GM21390 (cell line): ENCODE measurements around the gene KIRREL3.

Experiments
- ATAC-seq: cut with Tn5 transposase; IDR thresholded peaks from one replicate; pipeline ENCODE4 v1.9.1; 2021; ENCODE audit not compliant: unreplicated experiment

KIRREL3 gene

DNA sequence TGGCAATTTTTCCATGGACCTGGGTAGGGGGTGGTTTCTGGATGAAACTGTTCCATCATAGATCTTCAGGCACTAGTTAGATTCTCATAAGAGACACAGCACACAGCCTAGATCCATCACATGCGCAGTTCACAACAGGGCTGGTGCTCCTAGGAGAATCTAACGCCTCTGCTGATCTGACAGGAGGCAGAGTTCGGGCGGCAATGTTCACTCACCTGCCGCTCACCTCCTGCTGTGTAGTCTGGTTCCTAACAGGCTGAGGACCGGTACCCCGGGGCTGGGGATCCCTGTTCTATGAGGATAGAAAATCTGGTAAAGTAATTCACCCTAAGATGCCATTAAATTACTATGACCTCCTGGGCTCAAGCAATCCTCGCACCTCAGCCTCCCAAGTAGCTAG lies 318.0 kb downstream of the KIRREL3 start:
- no peak for ATAC-seq

DNA sequence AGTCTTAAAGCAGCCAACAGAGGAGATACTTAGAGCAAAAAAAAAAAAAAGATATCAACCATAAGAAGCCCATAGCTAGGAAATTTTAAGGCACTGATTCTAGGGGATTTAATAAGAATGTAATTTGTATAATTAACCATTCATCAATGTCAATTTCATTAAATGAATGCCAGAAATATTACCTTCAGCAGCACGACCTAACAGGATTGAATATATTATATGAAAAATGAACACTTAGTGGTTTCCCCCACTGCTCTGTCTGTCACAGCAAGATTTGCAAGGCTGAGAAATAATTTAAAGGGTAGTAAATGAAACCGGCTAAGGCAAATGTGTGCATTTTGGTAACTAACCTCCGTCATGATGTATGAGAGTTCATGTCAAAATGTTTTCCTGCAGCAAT lies 319.9 kb downstream of the KIRREL3 start:
- no peak for ATAC-seq

GRCh38 chr11:126680131-126680530 lies 320.4 kb downstream of the KIRREL3 start:
- no peak for ATAC-seq

DNA sequence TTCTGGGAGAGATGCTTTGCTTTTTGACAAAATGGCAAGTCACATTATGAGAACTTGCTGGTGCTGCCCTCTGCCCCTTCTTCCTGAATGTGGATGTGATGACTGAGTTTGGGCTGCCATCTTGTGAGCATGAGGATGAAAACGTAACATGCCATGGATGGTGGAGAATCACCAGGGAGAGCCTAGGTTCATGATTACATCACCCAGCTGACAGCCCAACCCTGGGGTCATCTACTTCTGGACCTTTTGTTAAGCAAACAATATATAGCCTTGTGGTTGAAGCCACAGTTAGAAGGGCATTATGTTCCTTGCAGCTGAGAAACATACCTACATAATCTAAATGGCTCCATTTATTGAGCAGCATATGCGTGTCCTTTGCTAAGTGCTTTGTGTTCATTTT lies 321.5 kb downstream of the KIRREL3 start:
- no peak for ATAC-seq

DNA sequence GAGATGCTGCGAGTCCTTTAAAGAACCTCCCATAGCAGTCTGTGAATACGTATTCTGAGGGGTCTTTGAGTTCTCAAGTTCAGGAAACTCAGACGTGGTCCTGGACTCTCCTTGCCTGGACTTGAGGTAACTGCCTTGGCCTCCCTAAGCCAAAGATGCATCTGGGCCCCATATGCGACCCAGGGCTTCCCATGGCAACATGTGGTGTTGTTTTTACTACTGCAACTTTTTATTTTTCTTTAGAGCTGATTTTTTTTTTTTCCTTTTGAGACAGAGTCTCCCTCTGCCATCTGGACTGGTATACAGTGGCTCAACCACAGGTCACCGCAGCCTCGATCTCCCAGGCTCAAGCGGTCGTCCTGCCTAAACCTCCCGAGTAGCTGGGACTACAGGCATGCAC lies 324.0 kb downstream of the KIRREL3 start:
- no peak for ATAC-seq

GRCh38 chr11:126673319-126673718 lies 327.3 kb downstream of the KIRREL3 start:
- ATAC-seq = no peak

GRCh38 chr11:126669416-126669815 lies 331.2 kb downstream of the KIRREL3 start:
- no peak for ATAC-seq

DNA sequence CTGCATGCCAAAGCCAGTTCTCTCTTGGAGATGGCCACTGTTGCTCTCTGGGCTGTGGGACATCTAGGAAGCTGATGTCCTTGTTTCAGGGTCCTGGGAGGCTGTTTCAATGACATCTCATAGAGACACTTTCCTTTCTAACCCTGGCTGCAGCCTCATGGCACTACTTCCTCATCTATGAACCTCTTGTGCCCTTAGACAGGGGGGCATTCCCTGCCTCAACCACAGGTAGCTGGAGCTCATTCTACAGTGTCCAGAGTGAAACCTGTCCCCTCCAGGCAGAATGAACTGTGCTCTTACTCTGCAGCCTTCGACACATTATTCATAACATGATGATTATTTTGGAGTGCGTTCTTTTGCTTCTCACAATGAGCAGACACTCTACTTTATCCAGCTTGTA lies 335.9 kb downstream of the KIRREL3 start:
- ATAC-seq = no peak

GRCh38 chr11:126663749-126664592 lies 336.6 kb downstream of the KIRREL3 start:
- ATAC-seq = no peak

GRCh38 chr11:126662035-126662790 lies 338.4 kb downstream of the KIRREL3 start:
- no peak for ATAC-seq

DNA sequence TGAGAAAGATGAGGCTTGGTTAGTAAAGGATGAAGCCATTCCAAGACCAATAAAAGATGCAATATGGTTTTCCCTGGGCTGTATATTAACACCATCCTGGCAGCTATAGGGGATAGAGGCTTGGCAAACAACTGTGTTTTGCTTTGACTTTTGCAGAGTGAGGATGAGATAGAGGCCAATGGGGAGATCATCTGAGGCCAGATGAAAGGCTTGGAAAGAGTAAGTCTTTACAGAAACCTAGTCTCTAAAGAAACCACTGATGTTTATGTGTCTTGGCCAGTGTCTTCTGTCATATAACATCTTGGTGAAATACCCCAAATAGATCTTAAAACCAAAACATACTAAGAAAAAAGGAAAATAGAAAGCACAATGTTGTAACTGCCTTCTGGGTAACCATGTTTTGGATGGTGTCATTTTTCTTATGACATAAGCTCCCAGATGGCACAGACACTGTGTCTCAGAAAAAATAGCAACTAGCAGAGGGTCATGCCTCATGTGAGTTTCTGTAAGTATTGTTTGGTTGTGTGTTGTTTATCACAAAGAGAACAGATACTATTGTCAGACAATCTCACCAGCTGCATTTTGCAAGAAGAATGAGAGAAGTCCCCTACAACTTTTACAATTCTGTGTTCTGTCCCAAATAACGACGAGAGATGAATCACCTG lies 339.7 kb downstream of the KIRREL3 start:
- no peak for ATAC-seq

DNA sequence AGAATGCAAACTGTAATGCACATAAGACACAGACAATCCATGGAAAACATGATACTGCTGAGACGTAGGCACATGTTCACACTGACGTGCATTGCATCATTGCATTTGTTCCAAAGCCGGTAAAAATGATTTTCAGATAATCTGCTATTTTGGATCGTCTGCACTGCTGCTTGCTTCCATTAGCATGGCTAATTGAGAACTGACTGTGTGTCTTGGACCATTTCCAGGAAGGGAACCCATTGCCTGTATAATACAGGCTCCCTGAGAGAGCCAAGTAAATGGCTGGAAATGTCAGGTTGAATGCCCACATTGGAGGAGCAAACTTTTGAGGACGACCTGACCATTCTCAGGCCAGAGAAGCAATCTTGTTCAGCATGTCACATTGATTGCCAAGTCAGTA lies 340.2 kb downstream of the KIRREL3 start:
- no peak for ATAC-seq

GRCh38 chr11:126658306-126659056 lies 342.1 kb downstream of the KIRREL3 start:
- ATAC-seq = no peak

DNA sequence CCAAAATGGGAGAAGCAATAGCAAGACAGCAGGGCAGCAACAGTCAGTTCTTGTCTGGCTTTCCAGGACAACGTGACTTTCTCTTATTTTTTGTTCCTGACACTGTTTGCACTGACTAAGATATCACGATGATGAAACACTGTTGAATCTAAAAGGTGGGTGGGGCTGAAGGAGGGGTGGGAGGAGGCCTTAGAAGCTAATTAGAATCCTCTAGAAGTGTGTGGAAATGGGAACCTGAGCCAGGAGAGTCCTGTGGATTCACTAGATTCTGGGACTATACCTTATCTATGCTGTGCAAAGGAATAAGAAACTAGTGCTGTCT lies 344.8 kb downstream of the KIRREL3 start:
- ATAC-seq = no peak

DNA sequence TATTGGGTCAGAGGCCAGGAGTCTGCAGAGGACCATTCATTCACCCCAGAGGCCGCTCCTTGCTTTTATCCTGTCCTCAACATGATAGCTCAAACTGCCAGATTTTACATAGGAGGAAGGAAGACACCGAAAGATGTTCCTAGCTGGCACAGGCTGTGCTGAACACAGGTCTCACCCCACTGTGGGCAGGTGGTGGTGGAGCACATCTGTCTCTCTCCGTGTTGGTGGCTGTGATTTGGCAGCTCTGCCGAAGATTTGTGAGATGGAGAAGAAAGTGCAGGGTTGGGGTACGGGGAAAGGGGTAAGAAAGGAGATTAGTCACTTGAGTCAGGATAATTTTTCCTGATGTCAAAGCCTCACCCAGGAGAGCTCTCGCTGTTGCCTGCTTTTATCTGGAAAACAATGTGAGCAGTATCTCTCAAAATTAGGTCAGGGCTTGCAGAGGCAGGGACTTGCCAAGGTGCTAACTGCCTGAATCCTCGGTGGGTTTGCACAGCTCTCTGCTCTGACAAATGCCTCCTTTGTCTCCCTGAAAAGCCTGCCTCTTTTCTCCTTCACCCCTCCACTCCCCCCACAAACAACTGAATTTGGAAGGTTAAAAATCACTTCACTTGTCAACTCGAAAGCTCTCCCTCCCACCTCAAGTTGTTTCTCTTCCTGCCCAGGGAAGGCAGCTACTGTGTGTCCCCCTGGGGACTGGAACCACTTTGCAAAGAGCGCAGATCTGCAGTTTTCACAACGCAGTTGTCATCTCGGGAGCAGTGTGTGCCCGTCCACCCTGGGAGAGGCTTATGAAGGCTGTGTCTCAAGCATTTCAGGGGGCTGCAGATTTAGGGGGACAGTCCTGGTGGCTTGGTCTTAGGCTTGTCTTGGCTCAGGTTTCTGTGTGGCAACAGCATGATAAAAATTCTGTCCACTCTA lies 345.4 kb downstream of the KIRREL3 start:
- ATAC-seq = no peak

- ATAC-seq = no peak
Measured at GRCh38 chr11:126653040-126653439, 347.5 kb downstream of the KIRREL3 start.

DNA sequence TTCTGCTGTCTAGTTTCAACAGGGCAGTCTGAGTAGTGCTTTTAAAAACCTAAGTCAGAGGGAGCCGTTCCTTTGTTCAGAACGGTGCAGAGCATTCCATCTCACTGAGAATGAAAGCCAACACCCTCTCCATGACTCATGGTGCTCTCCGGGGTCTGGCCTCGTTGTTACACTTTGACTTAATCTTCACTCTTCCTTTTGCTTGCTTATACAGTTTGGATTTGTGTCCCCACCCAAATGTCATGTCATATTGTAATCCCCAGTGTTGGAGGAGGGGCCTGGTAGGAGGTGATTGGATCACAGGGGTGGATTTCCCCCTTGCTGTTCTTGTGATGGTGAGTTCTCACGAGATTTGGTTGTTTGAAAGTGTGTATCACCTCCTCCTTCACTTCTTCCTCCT lies 352.8 kb downstream of the KIRREL3 start:
- ATAC-seq = no peak

DNA sequence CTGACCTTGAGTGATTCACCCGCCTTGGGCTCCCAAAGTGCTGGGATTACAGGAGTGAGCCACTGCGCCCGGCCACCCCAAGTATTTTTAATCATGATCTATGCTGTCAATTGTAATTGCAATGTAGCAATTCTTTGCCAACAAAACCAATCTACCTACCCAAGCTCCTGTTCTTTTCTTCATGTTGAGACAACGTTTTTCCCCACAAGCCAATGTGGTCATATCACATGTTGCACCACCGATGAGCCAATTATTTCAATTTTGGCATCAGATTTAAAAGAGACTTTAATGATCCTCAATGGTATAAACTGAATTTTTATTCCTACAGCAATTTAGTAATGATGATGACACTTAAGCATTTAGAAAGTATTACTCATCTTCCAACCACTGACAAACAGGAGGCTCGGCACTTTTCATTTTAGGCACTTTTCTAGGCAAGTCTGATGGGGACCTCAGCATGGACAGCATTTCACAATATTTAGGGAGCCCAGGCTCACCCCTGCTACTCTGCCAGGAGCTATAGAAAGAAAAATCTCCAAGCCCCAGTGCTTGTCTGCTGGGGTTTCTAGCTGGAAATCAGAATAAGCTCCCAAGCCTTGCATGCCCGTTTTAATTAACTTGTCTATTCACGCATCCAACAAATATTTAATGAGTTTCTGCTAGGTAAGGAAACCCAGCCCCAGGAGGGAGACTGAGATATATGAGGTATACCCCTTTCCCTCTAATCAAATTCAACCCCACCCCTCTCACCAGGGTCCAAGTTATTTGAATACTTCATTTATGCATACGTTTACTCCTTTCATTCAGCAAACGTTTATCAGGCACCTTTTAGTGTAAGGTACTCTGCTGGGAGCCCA lies 353.6 kb downstream of the KIRREL3 start:
- no peak for ATAC-seq

GRCh38 chr11:126645186-126645585 lies 355.4 kb downstream of the KIRREL3 start:
- no peak for ATAC-seq
